Lung (tissue), 12 donors: Measurements from ENCODE around the gene SLMAP. TPM values are rescaled to one million over a fixed set of nuclear protein-coding genes. Genes with fewer than 3 reads are reported as not detected.
A peak's percentile ranks its signal among the peaks of the same experiment; 100 is the strongest.

Experiments used
- ATAC-seq: fragments of 200-7000 bp; cut with Tn5 transposase; one replicate; pipeline ENCODE4 v1.9.1; 2020; ENCODE audit warnings: moderate number of reproducible peaks; ENCODE audit not compliant: insufficient read depth, low FRiP score
- DNase-seq, 3 donors: peaks; one replicate each; pipeline ENCODE4 v3.0.0-alpha.2; 2013 to 2017
- H3K27ac ChIP-seq, 2 donors: one replicate each; pipeline ENCODE4 v1.5.1; 2013; ENCODE audit warnings: mild to moderate bottlenecking in 2 of 2, moderate library complexity in 2 of 2, control low read depth in 1 of 2, inconsistent platforms in 1 of 2, low read depth in 1 of 2, low read length in 1 of 2
- H3K27me3 ChIP-seq, 3 donors: one replicate each; pipeline ENCODE4 v1.5.1; 2013; ENCODE audit warnings: low read length in 2 of 3; ENCODE audit not compliant: control insufficient read depth in 3 of 3, insufficient read depth in 3 of 3
- H3K36me3 ChIP-seq, 4 donors: one replicate each; pipeline ENCODE4 v1.5.1; 2013; ENCODE audit warnings: low read length in 4 of 4, mild to moderate bottlenecking in 1 of 4, moderate library complexity in 1 of 4; ENCODE audit not compliant: control insufficient read depth in 4 of 4, insufficient read depth in 4 of 4
- H3K4me1 ChIP-seq, 5 donors: one replicate each; pipeline ENCODE4 v1.5.1; 2013; ENCODE audit warnings: low read length in 5 of 5, mild to moderate bottlenecking in 2 of 5, moderate library complexity in 1 of 5; ENCODE audit not compliant: control insufficient read depth in 5 of 5, insufficient read depth in 5 of 5
- H3K4me3 ChIP-seq: one replicate; pipeline ENCODE4 v1.5.1; 2013; ENCODE audit warnings: mild to moderate bottlenecking, control low read depth, moderate library complexity
- H3K9ac ChIP-seq, 2 donors: one replicate each; pipeline ENCODE4 v1.5.1; 2013; ENCODE audit warnings: low read length in 2 of 2, control low read depth in 1 of 2; ENCODE audit not compliant: insufficient read depth in 1 of 2
- H3K9me3 ChIP-seq, 4 donors: one replicate each; pipeline ENCODE4 v1.5.1; 2013; ENCODE audit warnings: low read length in 3 of 4, mild to moderate bottlenecking in 1 of 4, moderate library complexity in 1 of 4; ENCODE audit not compliant: control insufficient read depth in 4 of 4, insufficient read depth in 3 of 4
- WGBS, 2 donors: extraction: QIAGEN DNeasy Blood & Tissue Kit; methylation state at CpG; one replicate each; pipeline ENCODE4 v1.1.7; 2013; 5-methylcytosine and 5-hydroxymethylcytosine counted together
- polyA plus RNA-seq, 2 donors: library from polyadenylated mRNA; stranded (reverse); fragments of 200-250 nt; gene quantifications; one replicate each; pipeline ENCODE4 v1.2.1, GENCODE V29; 2013
- total RNA-seq, 2 donors: library from RNA; depleted of rRNA in 1 of 2; stranded (reverse); fragments of >200 nt in 1 of 2; gene quantifications; one replicate each; pipeline ENCODE4 v1.2.1, GENCODE V29; 2014 to 2021
- TF ChIP-seq, protein P1 (sequence below): IDR thresholded peaks from 2 replicates; pipeline ENCODE4 v1.5.1; 2012; ENCODE audit warnings: mild to moderate bottlenecking; ENCODE audit errors: control extremely low read depth, extremely low read depth
- donor health status: control.
- donor health status: control.
- donor health status: Bipolar disorder and iron deficiency.
- donor health status: healthy.
- donor health status: DM: yes; HTN: yes; CAD: no.

The SLMAP gene
- total and polyA plus RNA-seq, 4 donors = 11.4 to 118 (median 47.2) TPM

- Histone ChIP-seq H3K9me3 (no peaks in the 10 kb centered on the region), H3K4me1 (peaks cover 0 to 3% (median 0%) of the 10 kb centered on the region in 5 donors), H3K4me3 (no peak overlapping the region), H3K27ac (peak overlapping the region in 1 of 2 donors; percentile 68), H3K27me3 (no peaks in the 10 kb centered on the region), H3K9ac (no peak overlapping the region), H3K36me3 (peaks cover 0 to 3% (median 1%) of the 10 kb centered on the region in 4 donors)
- 94 to 95% methylated on average over 3 of the region's 3 CpGs for whole genome bisulfite sequencing, 2 donors
- DNase-seq (no peak), ATAC-seq (no peak)
- TF ChIP-seq, protein P1, sequence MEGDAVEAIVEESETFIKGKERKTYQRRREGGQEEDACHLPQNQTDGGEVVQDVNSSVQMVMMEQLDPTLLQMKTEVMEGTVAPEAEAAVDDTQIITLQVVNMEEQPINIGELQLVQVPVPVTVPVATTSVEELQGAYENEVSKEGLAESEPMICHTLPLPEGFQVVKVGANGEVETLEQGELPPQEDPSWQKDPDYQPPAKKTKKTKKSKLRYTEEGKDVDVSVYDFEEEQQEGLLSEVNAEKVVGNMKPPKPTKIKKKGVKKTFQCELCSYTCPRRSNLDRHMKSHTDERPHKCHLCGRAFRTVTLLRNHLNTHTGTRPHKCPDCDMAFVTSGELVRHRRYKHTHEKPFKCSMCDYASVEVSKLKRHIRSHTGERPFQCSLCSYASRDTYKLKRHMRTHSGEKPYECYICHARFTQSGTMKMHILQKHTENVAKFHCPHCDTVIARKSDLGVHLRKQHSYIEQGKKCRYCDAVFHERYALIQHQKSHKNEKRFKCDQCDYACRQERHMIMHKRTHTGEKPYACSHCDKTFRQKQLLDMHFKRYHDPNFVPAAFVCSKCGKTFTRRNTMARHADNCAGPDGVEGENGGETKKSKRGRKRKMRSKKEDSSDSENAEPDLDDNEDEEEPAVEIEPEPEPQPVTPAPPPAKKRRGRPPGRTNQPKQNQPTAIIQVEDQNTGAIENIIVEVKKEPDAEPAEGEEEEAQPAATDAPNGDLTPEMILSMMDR = no peak
Observed at GRCh38 chr3:57893668-57894067, 137.6 kb downstream of the SLMAP start.

DNA sequence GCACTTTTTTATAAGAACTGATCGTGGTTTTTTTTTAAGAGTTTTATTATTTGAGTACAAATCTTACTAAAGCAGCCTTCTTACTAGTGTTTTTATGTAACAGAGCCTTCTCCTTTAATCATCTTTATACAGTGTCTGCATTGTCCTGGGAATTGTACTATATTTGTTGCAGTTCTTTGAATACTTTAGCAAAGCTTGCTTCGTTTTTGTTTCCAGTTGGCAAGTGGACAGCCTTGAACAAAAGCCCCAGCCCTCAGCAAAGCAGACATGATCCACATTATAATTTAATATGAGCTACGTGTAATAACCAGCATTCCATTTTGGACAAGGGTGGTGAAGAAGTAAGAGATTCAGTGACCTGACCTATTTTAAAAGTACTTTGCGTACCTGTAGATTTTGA lies 139.9 kb downstream of the SLMAP start:
- H3K36me3 ChIP-seq = peaks cover 0 to 6% (median 2%) of the 10 kb centered on the region in 4 donors
- no peak overlapping the region for H3K9ac ChIP-seq
- ATAC-seq (no peak), DNase-seq (no peak)
- TF ChIP-seq, protein P1 = no peak
- 86 to 96% methylated on average over 4 of the region's 4 CpGs for WGBS, 2 donors
- H3K27ac ChIP-seq = no peak overlapping the region
- no peaks in the 10 kb centered on the region for H3K27me3 ChIP-seq
- H3K4me1 ChIP-seq = peaks cover 0 to 5% (median 0%) of the 10 kb centered on the region in 5 donors
- no peaks in the 10 kb centered on the region for H3K9me3 ChIP-seq
- H3K4me3 ChIP-seq = no peak overlapping the region

- no peak overlapping the region for H3K27ac ChIP-seq
- 70 to 93% methylated on average over 4 of the region's 4 CpGs for WGBS, 2 donors
Observed at GRCh38 chr3:57896691-57897090, 140.6 kb downstream of the SLMAP start.

More at GRCh38 chr3:57896691-57897090, 140.6 kb downstream of the SLMAP start:
- DNase-seq (no peak), ATAC-seq (no peak)
- Histone ChIP-seq H3K36me3 (peaks cover 0 to 12% (median 2%) of the 10 kb centered on the region in 4 donors), H3K9ac (no peak overlapping the region), H3K27me3 (no peaks in the 10 kb centered on the region), H3K4me3 (no peak overlapping the region), H3K4me1 (peaks cover 0 to 5% (median 0%) of the 10 kb centered on the region in 5 donors), H3K9me3 (no peaks in the 10 kb centered on the region)
- TF ChIP-seq, protein P1 = no peak
